ENCODE data around the gene AHCYL2.
"Not testable (repeated sequence)": the region's sequence is repeated elsewhere in the genome, so short reads cannot be mapped to it uniquely, and the experiment has no call there.

AHCYL2 gene

DNA sequence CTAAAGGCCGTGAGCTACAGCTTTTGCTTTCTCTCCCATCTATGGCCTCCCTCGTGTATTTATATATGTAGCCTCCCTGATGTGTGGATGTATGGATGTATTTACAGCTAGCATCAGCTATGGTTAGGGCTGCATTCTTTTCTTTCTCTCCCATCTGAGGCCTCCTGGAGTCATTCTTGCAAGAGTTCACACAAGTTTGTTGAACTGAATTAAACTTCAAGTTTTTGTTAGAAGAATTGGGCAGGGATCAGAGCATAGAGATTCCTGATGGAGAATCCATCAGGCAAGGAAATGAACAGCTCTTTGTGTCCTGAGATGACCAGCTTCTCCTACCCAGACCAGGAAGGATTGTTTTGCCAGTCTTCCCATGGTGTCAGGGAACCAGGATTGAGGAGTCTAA is 60.3 kb downstream of the AHCYL2 start:
- no peak for DNase-seq (ENCODE audit: low read depth)

DNA sequence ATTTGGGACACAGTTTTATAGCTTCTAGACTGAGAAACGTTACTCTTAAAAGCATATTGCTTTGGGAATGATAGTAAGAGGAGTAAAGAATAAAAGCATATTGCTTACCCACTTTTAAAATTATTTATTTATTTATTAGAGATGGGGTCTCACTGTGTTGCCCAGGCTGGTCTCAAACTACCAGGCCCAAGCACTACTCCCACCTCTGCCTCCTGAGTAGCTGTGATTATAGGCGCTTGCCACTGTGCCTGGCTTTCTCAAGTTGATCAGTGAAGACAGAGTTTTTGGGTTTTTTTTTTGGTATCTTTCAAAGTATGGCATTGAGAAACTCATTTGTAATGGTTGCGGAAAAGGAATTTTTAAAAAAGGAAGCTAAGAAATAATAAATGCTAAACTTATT is 68.0 kb downstream of the AHCYL2 start:
- no peak for DNase-seq (ENCODE audit: low read depth)

DNA sequence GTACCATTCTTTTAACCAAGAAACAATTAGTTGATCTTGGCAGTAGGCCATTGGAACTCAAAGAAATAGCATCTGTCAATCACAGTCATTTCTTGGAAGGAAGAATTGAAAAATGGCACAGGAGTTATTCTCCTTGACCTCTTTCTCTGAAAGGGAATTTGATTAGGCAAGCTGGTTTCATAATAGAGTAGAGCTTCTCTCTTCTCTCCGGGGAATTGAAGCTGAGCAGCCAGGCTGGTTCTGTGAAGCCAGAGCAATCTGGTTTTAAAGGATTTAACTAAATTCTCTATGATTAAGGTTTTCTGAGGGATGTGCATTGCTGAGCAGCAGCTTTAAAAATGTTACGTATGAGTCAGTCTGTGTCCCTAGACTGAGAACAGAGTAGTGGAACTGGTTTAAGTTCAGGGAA is 70.2 kb downstream of the AHCYL2 start:
- DNase-seq (ENCODE audit: low read depth), result no peak

DNA sequence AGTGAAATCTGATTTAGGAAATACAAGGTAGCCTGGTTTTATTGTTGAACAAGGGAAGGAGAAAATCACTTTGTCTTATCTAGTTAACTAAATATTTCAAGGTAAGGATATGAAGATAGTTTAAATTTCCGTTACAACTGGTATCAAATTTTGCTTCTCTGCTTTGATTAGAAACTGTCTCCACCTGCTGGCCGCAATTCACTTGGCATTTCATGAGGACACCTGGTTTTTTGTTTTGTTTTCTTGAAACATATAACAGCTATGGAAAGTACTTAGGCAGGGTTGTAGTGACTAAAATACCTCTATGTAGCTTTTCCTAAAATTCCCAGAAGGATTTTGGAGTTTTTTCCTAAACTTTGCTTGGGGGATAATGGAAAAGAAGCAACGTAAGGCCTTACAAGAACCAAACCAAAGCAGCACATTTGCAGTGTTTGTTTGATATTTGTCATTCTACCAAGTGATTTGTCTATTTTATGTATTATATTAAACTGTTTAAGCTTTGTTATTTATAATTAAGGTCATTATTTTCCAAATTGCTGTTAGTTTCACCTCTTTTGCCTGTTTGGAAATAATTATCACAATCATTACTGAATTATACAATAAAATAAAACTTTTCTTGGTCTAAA is 73.6 kb downstream of the AHCYL2 start:
- DNase-seq (ENCODE audit: low read depth), result no peak

DNA sequence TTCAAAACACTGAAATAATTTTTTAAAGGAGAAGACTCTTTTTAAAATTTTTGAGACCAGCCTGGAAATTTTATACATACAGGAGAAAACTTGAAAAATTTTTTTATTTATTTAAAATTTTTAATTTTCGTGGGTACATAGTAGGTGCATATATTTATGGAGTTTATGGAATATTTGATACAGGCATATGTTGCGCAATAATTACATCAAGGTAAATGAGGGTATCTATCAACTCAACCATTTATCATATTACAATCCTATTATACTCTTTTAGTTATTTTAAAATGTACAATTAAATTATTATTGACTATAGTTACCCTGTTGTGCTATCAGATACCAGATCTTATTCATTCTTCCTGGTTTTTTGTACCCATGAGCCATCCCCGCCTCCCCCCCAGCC is 75.1 kb downstream of the AHCYL2 start:
- no peak for DNase-seq (ENCODE audit: low read depth)

DNA sequence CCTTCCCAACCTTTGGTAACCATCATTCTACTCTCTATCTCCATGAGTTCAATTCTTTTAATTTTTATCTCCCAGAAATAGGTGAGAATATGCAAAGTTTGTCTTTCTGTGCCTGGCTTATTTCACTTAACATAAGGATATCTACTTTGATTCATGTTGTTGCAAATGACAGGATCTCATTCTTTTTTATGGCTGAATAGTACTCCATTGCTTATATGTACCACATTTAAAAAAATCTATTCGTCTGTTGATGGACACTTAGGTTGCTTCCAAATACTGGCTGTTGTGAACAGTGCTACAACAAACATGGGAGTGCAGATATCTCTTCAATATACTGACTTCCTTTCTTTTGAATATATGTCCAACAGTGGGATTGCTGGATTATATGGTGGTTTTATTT is 75.5 kb downstream of the AHCYL2 start:
- not testable (repeated sequence) for DNase-seq (ENCODE audit: low read depth)

DNA sequence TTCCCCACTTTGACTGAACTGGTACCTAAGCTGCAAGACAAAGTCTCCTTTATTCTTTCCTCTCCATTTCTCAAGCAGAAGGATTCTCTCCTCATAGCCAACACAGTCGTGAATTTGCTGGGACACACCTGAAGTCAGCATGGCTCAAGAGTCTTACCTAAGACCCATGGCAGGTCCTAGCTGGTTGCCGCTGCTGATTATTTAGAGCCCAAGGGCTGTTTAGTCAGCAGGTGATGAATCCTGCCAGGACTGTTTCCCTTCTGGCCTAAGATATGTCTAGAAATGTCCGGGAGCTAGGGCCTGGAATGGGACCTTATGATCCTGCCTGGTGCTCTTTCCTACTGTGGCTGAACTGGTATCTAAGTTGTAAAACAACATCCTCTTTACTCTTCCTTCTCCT is 82.8 kb downstream of the AHCYL2 start:
- DNase-seq (ENCODE audit: low read depth), result no peak

DNA sequence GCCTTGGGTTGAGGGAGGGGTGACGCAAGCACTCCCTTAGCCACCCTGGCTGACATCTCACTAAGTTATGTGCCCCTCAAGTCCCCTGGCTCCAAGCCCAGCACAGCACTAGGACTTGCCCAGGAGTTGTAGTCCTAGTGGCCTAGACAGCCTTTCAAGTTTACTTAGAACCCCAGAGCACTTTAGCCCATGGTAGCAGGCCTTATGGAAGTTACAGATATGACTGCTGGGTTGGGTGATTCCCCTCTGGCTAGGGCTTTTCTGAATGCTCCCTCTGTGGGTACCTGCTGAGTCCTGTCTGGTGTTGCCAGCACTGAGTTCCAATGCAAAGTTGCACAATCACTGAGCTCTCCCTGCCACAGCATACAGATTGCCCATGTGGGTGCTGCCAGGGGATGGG is 83.2 kb downstream of the AHCYL2 start:
- DNase-seq (ENCODE audit: low read depth), result no peak

DNA sequence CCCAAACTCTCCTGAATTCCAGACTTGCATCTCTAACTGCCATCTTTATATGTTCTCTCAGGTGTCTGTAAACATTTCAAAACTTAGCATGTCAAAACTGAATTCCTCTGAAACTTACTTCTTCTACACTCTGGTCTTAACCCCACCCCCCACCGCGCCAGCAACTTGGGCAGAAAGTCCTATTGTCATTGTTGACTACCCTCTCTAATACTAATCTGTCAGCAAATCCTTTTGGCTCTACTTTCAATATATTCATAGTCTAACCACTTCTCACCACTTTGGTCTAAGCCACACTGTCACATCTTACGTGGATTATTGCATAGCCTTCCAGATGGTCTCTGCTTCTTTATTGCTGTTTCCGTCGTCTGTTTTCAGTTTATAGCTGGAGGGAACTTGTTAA is 86.6 kb downstream of the AHCYL2 start:
- no peak for DNase-seq (ENCODE audit: low read depth)

DNA sequence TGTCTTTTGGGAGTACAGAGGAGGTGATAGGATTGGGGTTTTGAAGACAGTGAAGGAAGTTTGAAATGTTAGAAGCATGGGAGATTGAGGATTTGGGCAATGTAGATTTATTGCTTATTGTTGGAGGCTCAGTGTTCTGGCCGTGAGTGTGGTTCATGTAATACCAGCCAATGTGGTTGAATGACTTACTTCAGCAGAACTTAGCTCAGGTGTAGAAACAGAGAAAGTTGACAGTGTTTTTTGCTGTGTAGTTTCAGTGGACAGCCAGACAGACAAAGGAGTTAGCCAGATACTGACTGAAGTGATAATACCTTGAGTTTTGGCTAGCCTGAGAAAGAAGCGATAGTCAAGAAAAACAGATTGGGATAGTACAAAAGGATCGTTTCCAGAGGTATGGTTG is 88.5 kb downstream of the AHCYL2 start:
- DNase-seq (ENCODE audit: low read depth), result no peak

DNA sequence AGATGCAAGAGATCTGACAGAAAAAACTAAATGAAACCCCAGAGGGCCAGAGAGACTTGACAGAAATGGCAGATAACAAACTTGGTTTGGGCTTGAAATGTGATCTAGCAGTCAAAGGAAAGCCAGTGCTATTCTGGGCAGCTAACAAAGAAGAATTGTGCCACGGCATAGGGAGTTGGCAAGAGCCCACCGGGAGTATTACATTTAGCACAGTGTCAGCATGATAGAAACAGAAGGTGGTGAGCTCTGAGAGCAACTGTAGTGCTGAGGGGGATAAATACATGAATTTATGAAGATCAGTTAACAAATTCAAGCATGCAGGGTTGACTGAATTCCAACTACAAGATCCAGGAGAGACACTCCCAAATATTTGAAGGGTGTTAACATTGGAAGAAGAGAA is 91.1 kb downstream of the AHCYL2 start:
- DNase-seq (ENCODE audit: low read depth), result no peak

DNA sequence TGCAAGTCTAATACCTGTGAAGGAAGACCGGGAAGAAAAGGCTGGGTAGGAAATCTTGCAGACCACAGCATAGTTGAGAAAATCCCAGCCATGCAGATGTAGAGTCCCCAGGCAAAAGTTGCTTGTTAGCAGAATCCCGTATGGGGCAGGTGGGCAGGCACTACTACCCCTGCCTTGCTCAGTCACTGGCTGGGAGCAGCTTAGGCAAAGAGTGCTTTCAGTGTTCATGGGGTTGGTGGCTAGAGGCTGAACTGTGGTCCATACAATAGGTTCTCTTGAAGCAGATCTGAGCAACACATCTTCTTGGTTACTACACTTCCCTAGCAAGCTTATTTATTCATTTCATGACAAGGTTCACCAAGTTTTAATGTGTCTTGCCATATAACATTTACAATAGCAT is 92.6 kb downstream of the AHCYL2 start:
- DNase-seq (ENCODE audit: low read depth), result no peak

DNA sequence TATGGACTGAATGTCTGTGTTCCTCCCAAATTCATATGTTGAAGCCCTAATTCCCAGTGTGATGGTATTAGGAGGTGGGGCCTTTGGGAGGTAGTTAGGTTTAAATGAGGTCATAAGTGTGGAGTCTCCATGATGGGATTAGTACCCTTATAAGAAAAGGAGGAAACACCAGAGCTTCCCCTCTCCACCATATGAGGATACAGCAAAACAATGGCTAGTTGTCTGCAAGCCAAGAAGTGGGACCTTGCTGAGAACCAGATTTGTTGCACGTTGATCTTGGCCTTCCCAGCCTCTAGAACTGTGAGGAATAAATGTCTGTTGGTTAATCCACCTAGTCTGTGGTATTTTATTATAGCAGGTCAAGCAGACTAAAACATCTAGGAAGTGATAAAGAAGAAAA is 102.2 kb downstream of the AHCYL2 start:
- DNase-seq (ENCODE audit: low read depth), result no peak

DNA sequence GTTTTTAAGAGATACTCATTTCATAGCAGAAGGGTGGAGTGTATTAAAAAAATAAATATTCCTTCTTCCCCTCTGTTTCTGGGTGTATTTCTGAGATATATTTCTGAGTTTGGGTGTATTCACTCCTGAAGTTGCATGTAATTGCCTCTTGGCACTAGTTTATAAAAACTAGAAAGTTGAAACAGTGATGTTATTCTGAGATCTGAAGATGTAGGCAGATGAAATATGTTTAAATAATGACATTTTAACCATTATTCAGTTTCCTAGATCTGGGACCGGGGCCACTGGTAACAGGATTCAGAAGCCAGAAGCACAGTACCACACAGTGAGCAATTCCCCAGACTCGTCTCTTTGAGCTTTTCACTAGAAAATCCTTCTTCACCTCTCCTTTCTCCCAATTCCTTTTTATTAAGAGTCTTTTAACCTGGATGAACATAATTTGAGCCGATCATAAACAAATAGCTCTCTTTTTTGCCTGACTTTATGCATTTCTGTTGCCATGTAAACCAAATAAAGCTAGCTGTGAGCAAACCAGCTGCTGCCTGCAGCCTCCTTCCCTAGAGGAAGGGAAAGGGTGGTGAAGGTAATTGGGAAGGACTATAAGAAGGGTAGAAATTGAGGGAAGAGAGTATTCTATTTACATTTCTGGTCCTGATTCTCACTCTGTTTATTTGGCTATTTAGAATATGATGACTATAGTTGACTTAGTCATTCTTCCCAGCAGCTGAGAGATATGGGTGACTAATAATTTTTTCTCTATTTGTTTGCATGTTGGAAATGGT is 107.6 kb downstream of the AHCYL2 start:
- no peak for DNase-seq (ENCODE audit: low read depth)

DNA sequence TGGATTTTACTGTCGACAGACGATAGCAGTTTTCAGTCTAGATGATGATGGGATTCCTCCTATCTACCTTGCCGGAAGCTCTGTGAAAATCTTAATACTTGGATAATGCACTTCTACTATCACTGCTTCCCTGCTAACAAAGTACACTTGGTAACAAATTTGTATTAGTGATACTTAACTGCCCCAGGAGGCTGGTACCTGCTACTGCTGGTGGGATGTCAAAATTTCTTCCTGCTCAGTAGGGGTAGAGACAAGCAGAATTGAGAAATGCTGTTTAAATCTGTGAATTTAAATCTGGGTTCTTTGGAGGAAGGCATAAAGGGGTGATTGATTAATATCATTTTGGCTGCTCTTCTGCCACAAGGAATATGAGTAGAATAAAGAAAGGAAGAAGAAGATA is 109.6 kb downstream of the AHCYL2 start:
- no peak for DNase-seq (ENCODE audit: low read depth)

DNA sequence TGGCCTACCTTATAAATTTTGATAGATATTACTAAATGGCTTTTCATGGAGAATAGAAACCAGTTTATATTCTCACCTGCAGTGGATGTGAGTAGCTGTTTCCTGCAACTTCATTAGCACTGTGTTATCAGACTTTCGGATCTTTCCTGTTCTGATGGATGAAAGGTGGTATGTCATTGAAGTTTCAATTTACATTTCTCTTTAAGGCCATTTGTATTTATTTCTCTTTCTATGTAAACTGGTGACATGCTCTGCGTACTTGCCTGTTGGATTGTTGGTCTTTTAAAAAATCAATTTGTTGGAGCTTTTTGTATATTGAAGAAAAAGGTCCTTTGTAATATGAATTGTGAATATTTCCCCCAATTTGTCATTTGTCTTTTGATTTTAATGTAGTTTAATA is 113.6 kb downstream of the AHCYL2 start:
- no peak for DNase-seq (ENCODE audit: low read depth)

DNA sequence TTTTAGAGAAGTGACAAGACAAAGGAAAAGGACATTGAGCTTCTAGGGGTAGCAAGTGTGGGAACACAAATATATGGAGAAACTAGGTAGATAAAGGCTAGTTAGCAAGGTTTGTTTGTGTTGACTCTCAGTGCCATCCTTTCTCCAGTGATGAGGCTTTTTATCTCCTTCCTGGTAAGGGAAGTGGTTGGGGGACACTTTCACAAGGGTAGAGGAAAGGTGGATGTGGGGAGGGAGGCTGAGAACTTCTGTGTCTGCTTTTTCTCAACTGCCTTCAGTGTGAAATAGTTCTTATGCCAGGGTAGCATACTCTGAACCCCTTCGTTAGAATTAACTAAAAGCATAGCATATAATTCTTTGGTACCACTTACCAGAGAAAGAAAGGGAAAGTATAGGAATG is 116.4 kb downstream of the AHCYL2 start:
- no peak for DNase-seq (ENCODE audit: low read depth)

DNA sequence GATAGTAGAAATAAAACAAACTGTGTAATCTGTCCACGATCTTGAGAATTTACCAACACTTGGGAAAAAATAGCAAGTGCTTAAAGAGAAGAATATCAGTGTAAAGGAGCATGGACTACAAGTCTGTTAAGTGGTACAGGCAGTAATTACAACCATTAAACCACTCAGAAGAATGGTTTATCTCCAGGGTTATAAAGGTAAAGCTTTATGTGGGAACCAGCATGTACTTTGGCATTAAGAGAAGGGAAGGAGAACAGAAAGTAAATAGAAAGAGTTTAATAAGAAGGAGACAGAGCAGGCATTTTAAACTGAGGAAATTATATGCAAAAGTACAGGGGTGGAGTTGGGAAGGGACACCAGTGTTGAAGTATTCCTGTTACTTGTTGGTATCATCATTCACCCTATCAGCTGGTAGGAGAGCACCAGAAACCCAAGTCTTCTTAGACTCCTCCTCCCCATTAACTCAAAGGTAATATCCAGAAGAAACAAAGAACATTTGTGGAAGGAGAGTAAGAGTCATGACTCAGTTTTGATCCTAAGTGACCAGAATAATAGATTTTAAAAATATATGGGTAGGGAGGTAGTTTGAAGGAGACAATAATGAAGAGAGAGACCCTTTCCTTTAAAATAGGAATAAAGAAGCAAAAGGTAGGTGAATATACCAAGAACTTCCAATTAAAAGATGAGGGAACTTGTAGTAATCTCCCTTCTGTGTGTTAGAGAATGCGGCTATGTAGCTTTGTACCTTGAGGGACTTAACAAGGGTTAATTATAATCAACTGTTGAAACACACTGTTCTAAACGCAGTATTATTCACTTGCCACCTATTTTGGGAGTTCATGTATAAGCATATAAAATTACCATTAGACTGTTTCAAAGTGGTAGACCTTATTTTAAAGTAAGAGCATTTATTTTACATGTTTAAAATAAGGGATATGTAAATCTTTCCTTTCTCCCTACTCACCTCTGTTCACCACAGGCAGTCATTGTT is 117.3 kb downstream of the AHCYL2 start:
- DNase-seq (ENCODE audit: low read depth), result no peak

DNA sequence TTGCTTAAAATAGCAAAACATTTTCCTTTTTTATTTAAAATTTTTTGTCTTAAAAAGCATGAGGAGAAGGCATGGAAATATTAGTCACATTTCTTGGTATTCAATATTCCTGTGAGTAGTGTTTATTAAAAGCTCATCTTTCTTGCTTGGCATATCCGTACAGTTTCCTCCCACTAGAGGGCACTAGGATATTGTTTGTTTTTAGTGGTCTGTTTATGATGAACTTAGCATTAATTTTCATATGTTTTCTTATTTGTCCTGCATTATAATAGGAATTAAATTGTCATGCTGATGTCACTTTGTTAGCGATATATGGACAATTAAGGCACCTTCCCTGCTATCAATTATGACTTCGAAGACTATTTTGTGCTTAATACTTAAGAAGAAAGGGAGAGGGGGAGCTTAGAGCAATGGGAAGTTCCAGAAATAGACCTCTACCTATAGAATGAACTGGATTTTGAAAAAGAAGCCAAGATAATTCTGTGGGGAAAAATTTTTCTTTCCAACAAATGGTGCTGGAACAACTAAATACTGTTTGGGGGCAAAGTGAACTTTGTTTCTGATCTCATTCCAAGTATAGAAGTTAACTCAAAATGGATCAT is 118.4 kb downstream of the AHCYL2 start:
- DNase-seq (ENCODE audit: low read depth), result no peak

DNA sequence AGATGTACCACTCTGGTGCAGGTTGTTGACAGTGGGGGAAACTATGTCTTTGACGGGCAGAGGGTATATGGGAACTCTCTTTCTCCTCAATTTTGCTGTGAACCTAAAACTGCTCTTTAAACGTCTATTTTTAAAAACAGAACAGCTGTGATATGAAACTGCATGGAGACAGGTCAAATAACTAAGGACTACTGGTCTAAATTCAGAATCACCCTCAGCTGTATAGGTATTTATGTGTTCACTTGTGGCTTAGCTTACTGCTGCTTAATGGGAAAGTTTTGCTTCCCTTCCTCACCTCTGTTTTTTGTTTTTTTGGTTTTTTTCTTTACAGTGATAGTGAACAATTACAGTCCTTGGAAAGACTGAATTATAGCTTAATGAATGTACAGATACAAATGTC is 122.5 kb downstream of the AHCYL2 start:
- DNase-seq (ENCODE audit: low read depth), result no peak

DNA sequence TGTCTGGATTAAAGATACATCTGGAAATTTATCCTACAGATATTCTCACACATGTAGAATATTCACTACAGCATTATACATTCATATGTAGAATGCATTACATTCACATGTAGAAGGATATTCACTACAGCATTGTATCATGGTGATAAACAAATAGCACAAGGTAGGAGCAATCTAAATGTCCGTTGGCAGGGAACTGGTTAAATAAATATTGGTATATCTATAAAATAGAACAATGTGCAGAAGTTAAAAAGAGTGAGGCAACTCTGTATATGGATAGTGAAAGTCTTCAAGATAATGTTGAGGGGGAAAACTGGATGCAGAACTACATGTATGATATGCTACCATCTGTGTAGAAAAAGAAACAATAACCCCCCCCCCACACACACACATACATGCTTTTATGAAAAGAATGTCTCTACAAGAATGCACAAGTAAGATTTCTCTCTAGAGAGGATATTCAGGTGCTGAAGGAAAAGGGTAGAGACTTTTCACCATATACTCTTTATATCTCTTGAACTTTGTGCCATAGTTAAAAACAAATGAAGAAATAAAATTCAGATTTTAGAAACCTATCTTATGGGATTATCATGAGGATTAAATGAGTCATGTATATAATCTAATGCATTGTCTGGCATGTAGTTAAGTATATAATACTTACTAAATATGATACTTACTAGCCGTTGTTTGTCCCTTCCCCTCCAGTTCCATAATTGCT is 123.4 kb downstream of the AHCYL2 start:
- no peak for DNase-seq (ENCODE audit: low read depth)

DNA sequence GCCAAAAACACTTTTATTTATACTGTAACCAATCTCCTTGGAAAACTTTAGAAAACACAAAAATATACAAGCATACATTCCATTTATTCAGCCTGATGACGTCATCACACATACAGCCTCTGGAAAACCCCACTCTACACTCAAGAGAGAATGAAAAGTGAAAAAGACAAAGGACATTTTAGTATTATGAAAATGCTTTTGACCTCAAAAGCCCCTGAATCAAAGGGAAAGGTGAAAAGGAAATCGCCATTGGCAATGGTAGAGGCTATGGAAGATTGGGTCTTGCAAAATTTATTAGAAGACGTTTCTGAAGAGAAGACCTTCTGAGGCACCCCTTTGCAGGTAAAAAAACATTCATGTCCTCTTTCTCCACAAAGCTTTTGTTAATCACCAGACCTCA is 126.5 kb downstream of the AHCYL2 start:
- DNase-seq (ENCODE audit: low read depth), result no peak
